DND-41 (cell line): ENCODE measurements around the gene NPRL2.

ENCODE experiments used
- ATAC-seq: fragments of 200-7000 bp; cut with Tn5 transposase; 3 replicates; pipeline ENCODE4 v1.9.1; 2021; ENCODE audit warnings: low read depth; ENCODE audit not compliant: insufficient read depth
- DNase-seq: peaks from one replicate; pipeline ENCODE4 v3.0.0-alpha.2; 2020
- H2AFZ ChIP-seq: 2 replicates; pipeline ENCODE4 v1.6.0; 2012; ENCODE audit warnings: low read depth, low read length
- H3K27ac ChIP-seq: 2 replicates; pipeline ENCODE4 v1.5.1; 2012; ENCODE audit warnings: low read length, inconsistent platforms
- H3K27me3 ChIP-seq: fragments of 200-600 bp; sonication (generic); 2 replicates; pipeline ENCODE4 v1.6.0; 2012; ENCODE audit warnings: low read length, mild to moderate bottlenecking, inconsistent platforms; ENCODE audit not compliant: insufficient read depth, poor library complexity
- H3K36me3 ChIP-seq: 2 replicates; pipeline ENCODE4 v1.5.1; 2012; ENCODE audit warnings: low read length, inconsistent platforms; ENCODE audit not compliant: insufficient read depth
- H3K4me1 ChIP-seq: 2 replicates; pipeline ENCODE4 v1.5.1; 2012; ENCODE audit warnings: mild to moderate bottlenecking, low read length; ENCODE audit not compliant: insufficient read depth
- H3K4me2 ChIP-seq: 2 replicates; pipeline ENCODE4 v1.6.0; 2012; ENCODE audit warnings: mild to moderate bottlenecking, moderate library complexity, low read length, inconsistent platforms; ENCODE audit not compliant: insufficient read depth
- H3K4me3 ChIP-seq, 2 experiments: fragments of 200-600 bp in 1 of 2; shearing (Covaris generic) in 1 of 2; 2 replicates each; pipeline ENCODE4 v1.5.1; 2012 to 2016; ENCODE audit warnings: inconsistent platforms in 2 of 2, low read length in 2 of 2, mild to moderate bottlenecking in 2 of 2, low read depth in 1 of 2, moderate library complexity in 1 of 2
- H3K79me2 ChIP-seq: 2 replicates; pipeline ENCODE4 v1.6.0; 2012; ENCODE audit warnings: low read length, inconsistent platforms; ENCODE audit not compliant: insufficient read depth
- H3K9ac ChIP-seq: 2 replicates; pipeline ENCODE4 v1.6.0; 2012; ENCODE audit warnings: low read depth, mild to moderate bottlenecking, inconsistent platforms, low read length, moderate library complexity
- H3K9me3 ChIP-seq: 2 replicates; pipeline ENCODE4 v1.5.1; 2012; ENCODE audit warnings: low read length, moderate library complexity, mild to moderate bottlenecking, inconsistent platforms; ENCODE audit not compliant: insufficient read depth, severe bottlenecking
- H4K20me1 ChIP-seq: 2 replicates; pipeline ENCODE4 v1.6.0; 2012; ENCODE audit warnings: low read length; ENCODE audit not compliant: insufficient read depth
- EZH2 ChIP-seq: IDR thresholded peaks from 3 replicates; pipeline ENCODE4 v1.6.1; 2012; ENCODE audit warnings: borderline replicate concordance, low read depth, mild to moderate bottlenecking, moderate library complexity, low read length, inconsistent platforms; ENCODE audit not compliant: severe bottlenecking
- TF ChIP-seq, protein P1 (sequence below): IDR thresholded peaks from 2 replicates; pipeline ENCODE4 v1.5.1; 2012; ENCODE audit warnings: borderline replicate concordance, low read length, moderate library complexity, mild to moderate bottlenecking; ENCODE audit not compliant: poor library complexity, severe bottlenecking; ENCODE audit errors: extremely low read depth

NPRL2 gene

DNA sequence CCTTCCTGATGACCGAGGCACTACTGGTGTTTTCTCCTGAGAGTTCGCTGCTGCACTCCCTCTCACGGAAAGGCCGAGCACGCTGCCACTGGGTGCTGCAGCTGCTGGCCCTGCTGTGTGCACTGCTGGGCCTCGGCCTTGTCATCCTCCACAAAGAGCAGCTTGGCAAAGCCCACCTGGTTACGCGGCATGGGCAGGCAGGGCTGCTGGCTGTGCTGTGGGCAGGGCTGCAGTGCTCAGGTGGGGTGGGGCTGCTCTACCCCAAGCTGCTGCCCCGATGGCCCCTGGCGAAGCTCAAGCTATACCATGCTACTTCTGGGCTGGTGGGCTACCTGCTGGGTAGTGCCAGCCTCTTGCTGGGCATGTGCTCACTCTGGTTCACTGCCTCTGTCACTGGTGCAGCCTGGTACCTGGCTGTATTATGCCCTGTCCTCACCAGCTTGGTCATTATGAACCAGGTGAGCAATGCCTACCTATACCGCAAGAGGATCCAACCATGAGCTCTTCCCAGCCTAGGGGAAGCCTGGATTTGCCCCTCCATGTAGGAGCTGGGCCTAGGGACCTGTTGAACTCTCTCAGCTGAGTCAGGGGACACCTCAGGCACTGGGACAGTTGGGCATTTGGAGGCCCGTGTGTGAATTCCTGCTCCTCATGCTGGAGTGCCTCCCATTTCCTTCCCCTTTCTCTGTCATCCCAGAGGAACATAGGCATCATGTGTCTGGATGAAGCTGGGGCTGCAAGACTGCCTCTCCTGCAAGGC, 2.9 kb upstream of the NPRL2 start:
- no peak overlapping the region for H2AFZ ChIP-seq
- no peaks in the 10 kb centered on the region for H3K9me3 ChIP-seq
- no peak overlapping the region for H3K9ac ChIP-seq
- TF ChIP-seq, protein P1, sequence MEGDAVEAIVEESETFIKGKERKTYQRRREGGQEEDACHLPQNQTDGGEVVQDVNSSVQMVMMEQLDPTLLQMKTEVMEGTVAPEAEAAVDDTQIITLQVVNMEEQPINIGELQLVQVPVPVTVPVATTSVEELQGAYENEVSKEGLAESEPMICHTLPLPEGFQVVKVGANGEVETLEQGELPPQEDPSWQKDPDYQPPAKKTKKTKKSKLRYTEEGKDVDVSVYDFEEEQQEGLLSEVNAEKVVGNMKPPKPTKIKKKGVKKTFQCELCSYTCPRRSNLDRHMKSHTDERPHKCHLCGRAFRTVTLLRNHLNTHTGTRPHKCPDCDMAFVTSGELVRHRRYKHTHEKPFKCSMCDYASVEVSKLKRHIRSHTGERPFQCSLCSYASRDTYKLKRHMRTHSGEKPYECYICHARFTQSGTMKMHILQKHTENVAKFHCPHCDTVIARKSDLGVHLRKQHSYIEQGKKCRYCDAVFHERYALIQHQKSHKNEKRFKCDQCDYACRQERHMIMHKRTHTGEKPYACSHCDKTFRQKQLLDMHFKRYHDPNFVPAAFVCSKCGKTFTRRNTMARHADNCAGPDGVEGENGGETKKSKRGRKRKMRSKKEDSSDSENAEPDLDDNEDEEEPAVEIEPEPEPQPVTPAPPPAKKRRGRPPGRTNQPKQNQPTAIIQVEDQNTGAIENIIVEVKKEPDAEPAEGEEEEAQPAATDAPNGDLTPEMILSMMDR, result no peak
- no peak for TF ChIP-seq EZH2
- no peak for DNase-seq
- no peak for ATAC-seq
- peaks cover 73% of the 10 kb centered on the region for H3K36me3 ChIP-seq
- H3K27me3 ChIP-seq, result no peaks in the 10 kb centered on the region
- no peak overlapping the region for H3K27ac ChIP-seq
- H3K79me2 ChIP-seq, result peaks cover 76% of the 10 kb centered on the region
- H3K4me3 ChIP-seq, result no peak overlapping the region
- peaks cover 53% of the 10 kb centered on the region for H4K20me1 ChIP-seq
- H3K4me2 ChIP-seq, result no peak overlapping the region
- H3K4me1 ChIP-seq, result peaks cover 64% of the 10 kb centered on the region

DNA sequence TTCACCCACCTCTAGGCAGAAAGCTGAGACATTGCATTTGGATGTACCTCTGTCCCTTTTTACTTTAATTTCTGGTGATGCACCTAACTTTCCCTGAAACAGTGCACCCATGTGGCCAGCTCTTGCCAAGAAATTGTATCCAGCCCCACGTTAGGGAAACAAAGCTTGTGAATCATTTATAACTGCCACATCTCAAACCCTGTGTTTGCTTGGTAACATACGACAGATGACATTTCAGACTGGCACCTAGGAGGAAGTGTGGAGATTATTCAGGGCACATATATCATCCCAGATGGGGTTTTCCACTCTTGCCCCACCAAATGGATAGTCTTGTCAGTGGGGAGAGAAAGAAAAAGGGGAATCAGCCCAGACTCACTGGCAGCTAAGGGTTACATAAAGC, 2.2 kb upstream of the NPRL2 start:
- Histone ChIP-seq H3K9me3 (no peaks in the 10 kb centered on the region), H3K9ac (no peak overlapping the region), H3K79me2 (peaks cover 72% of the 10 kb centered on the region), H4K20me1 (peaks cover 50% of the 10 kb centered on the region), H3K27ac (no peak overlapping the region), H3K27me3 (no peaks in the 10 kb centered on the region), H3K36me3 (peaks cover 73% of the 10 kb centered on the region), H3K4me3 (no peak overlapping the region), H2AFZ (no peak overlapping the region), H3K4me2 (no peak overlapping the region), H3K4me1 (peaks cover 62% of the 10 kb centered on the region)
- ATAC-seq, result no peak
- TF ChIP-seq, protein P1, result peak; percentile 47
- no peak for TF ChIP-seq EZH2
- no peak for DNase-seq

DNA sequence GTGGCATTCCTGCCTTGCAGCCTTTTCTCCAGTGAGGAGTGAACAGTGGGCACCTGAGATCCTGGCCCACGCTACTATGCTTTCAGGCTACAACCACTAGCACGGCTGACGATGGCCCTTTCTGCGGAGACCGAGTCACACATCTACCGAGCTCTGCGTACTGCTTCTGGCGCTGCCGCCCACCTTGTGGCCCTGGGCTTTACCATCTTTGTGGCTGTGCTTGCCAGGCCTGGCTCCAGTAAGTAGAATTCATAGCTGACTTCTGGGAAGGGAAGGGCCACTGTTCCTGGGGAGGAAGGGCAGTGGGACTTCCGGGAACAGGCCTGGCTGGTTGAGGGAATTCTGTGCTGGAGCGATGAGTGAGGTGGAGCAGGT, 735 bp upstream of the NPRL2 start:
- Histone ChIP-seq H3K79me2 (peaks cover 57% of the 10 kb centered on the region), H3K27ac (peak overlapping the region; percentile 93)

More for the DNA sequence above, 735 bp upstream of the NPRL2 start:
- no peaks in the 10 kb centered on the region for H3K9me3 ChIP-seq
- peak overlapping the region; percentile 90; the same call in 1 of the 2 replicates for H2AFZ ChIP-seq
- DNase-seq (no peak), ATAC-seq (0 out of 3 replicates have a peak, but pooled peaks have one; percentile 0)
- peak overlapping the region; percentile 26 to 76 for H3K4me3 ChIP-seq
- peaks cover 47% of the 10 kb centered on the region for H3K4me1 ChIP-seq
- H3K36me3 ChIP-seq, result peaks cover 64% of the 10 kb centered on the region
- peak overlapping the region; percentile 89 for H3K4me2 ChIP-seq
- peak overlapping the region; percentile 61 for H3K9ac ChIP-seq
- H4K20me1 ChIP-seq, result peaks cover 35% of the 10 kb centered on the region
- H3K27me3 ChIP-seq, result no peaks in the 10 kb centered on the region
- no peak for TF ChIP-seq EZH2
- TF ChIP-seq, protein P1, result no peak
